ENCODE results near the gene TMEM164. TPM values are rescaled to one million over a fixed set of nuclear protein-coding genes. Genes with fewer than 3 reads are reported as not detected.

TMEM164 gene
- 48.8 and 76.3 TPM in 2 replicates for total RNA-seq (ENCODE audit: low replicate concordance)
- long read RNA-seq, partial matches to known transcripts: 0 of 27 reads
- long read RNA-seq, other reads (novel, unspliced or antisense): 27 of 27 reads

- peak; percentile 87 for DNase-seq (ENCODE audit: extremely low spot score, unreplicated experiment)
- H3K4me1 Mint-ChIP-seq (ENCODE audit: unreplicated experiment): peaks cover 40% of the 10 kb centered on the region
- H3K27ac Mint-ChIP-seq: peak within 1 kb of the TSS; percentile 86
- H3K27me3 Mint-ChIP-seq: no peaks in the 10 kb centered on the region
- peak; percentile 63 for TF ChIP-seq CTCF (conservative IDR thresholded peaks at IDR 0.05)
- peak within 1 kb of the TSS; percentile 97 for H3K4me3 Mint-ChIP-seq
- H3K9me3 Mint-ChIP-seq: no peaks in the 10 kb centered on the region
- H3K36me3 Mint-ChIP-seq: peaks cover 14% of the 10 kb centered on the region
Observed at GRCh38 chrX:110002300-110003166, at the start of gene TMEM164. TMEM164 (plus strand) TSS chrX:110003114; CDS start chrX:110003775, 661 bp downstream.

GRCh38 chrX:109954333-109954732, 48.6 kb upstream of the TMEM164 start:
- H3K4me3 Mint-ChIP-seq: no peak overlapping the region
- peaks cover 7% of the 10 kb centered on the region for H3K27me3 Mint-ChIP-seq
- TF ChIP-seq CTCF (conservative IDR thresholded peaks at IDR 0.05): no peak
- no peaks in the 10 kb centered on the region for H3K36me3 Mint-ChIP-seq
- no peak for DNase-seq (ENCODE audit: extremely low spot score, unreplicated experiment)
- no peaks in the 10 kb centered on the region for H3K9me3 Mint-ChIP-seq
- H3K4me1 Mint-ChIP-seq (ENCODE audit: unreplicated experiment): no peaks in the 10 kb centered on the region
- no peak overlapping the region for H3K27ac Mint-ChIP-seq

- no peak for TF ChIP-seq CTCF (conservative IDR thresholded peaks at IDR 0.05)
Observed at GRCh38 chrX:109954955-109955354, 48.0 kb upstream of the TMEM164 start.

GRCh38 chrX:109958266-109958665, 44.6 kb upstream of the TMEM164 start:
- peaks cover 13% of the 10 kb centered on the region for H3K27me3 Mint-ChIP-seq
- no peak for DNase-seq (ENCODE audit: extremely low spot score, unreplicated experiment)
- no peaks in the 10 kb centered on the region for H3K9me3 Mint-ChIP-seq
- TF ChIP-seq CTCF (conservative IDR thresholded peaks at IDR 0.05): no peak
- no peaks in the 10 kb centered on the region for H3K36me3 Mint-ChIP-seq
- H3K4me1 Mint-ChIP-seq (ENCODE audit: unreplicated experiment): no peaks in the 10 kb centered on the region
- no peak overlapping the region for H3K4me3 Mint-ChIP-seq
- H3K27ac Mint-ChIP-seq: no peak overlapping the region

More at GRCh38 chrX:109954955-109955354, 48.0 kb upstream of the TMEM164 start:
- Mint-ChIP-seq H3K9me3 (no peaks in the 10 kb centered on the region), H3K4me3 (no peak overlapping the region), H3K36me3 (no peaks in the 10 kb centered on the region), H3K27me3 (peaks cover 8% of the 10 kb centered on the region), H3K27ac (no peak overlapping the region), H3K4me1 (ENCODE audit: unreplicated experiment) (no peaks in the 10 kb centered on the region)
- no peak for DNase-seq (ENCODE audit: extremely low spot score, unreplicated experiment)

GRCh38 chrX:109959356-109959871, 43.5 kb upstream of the TMEM164 start:
- Mint-ChIP-seq H3K4me1 (ENCODE audit: unreplicated experiment) (no peaks in the 10 kb centered on the region), H3K36me3 (no peaks in the 10 kb centered on the region), H3K4me3 (no peak overlapping the region), H3K27me3 (peaks cover 19% of the 10 kb centered on the region), H3K9me3 (no peaks in the 10 kb centered on the region), H3K27ac (no peak overlapping the region)
- no peak for TF ChIP-seq CTCF (conservative IDR thresholded peaks at IDR 0.05)
- DNase-seq (ENCODE audit: extremely low spot score, unreplicated experiment): no peak

Data from type B pancreatic cell (in vitro differentiated cells).